Gastrocnemius medialis (tissue), 4 donors: ENCODE data around the gene TTLL8.

Source experiments
- CTCF ChIP-seq, 5 experiments: fragments of 450-650 bp in 3 of 5; fragments of 200-600 bp in 2 of 5; sonication (generic) in 2 of 5; IDR thresholded peaks in 4 of 5; conservative IDR thresholded peaks in 1 of 5; 1 replicate in 4 of 5; 2 replicates in 1 of 5; pipeline ENCODE4 v1.5.1; 2016 to 2019; ENCODE audit warnings: antibody characterized with exemption in 5 of 5, mild to moderate bottlenecking in 3 of 5, moderate library complexity in 3 of 5
- POLR2A ChIP-seq, 2 donors: fragments of 450-650 bp; IDR thresholded peaks; one replicate each; pipeline ENCODE4 v1.6.1; 2017; ENCODE audit warnings: antibody characterized with exemption in 2 of 2, mild to moderate bottlenecking in 2 of 2, moderate library complexity in 2 of 2

- TF ChIP-seq CTCF (IDR thresholded peaks at IDR 0.05 in 4 of 5, conservative IDR thresholded peaks at IDR 0.05 in 1 of 5) (no peak), POLR2A (IDR thresholded peaks at IDR 0.05) (no peak)
Measured at GRCh38 chr22:50086526-50086925, 28.4 kb upstream of the TTLL8 start.
